Lower lobe of right lung (tissue), 2 donors: ENCODE measurements around the gene STBD1. TPM values are rescaled to one million over a fixed set of nuclear protein-coding genes. Genes with fewer than 3 reads are reported as not detected.

Experiments
- ATAC-seq, 2 donors: fragments of 200-7000 bp; cut with Tn5 transposase; one replicate each; pipeline ENCODE4 v1.9.1; 2020 to 2022; ENCODE audit warnings: mild to moderate bottlenecking in 2 of 2, moderate library complexity in 2 of 2
- DNase-seq: peaks from one replicate; pipeline ENCODE4 v3.0.0-alpha.2; 2020
- H3K27ac ChIP-seq: fragments of 200-600 bp; one replicate; pipeline ENCODE4 v1.8.0; 2022
- H3K27me3 ChIP-seq: fragments of 200-600 bp; one replicate; pipeline ENCODE4 v1.8.0; 2022; ENCODE audit warnings: low read depth
- H3K36me3 ChIP-seq: fragments of 200-600 bp; one replicate; pipeline ENCODE4 v1.8.0; 2022; ENCODE audit warnings: mild to moderate bottlenecking
- H3K4me1 ChIP-seq: fragments of 200-600 bp; one replicate; pipeline ENCODE4 v1.8.0; 2022
- H3K4me3 ChIP-seq: fragments of 200-600 bp; one replicate; pipeline ENCODE4 v1.8.0; 2022; ENCODE audit warnings: mild to moderate bottlenecking
- H3K9me3 ChIP-seq: fragments of 200-600 bp; one replicate; pipeline ENCODE4 v1.8.0; 2022
- intact Hi-C: fragments of 100-400 bp; cut with DNase I; formaldehyde crosslinking; loops from one replicate; pipeline ENCODE4 v1.11.0; 2022
- total RNA-seq: library from RNA; stranded (reverse); fragmentation: NEBNext Ultra II Directional; extraction: Animal tissue kit (Norgen Biotek cat#: 25700); gene quantifications from one replicate; pipeline ENCODE4 v1.2.1, GENCODE V29; 2021
- TF ChIP-seq, protein P1 (sequence below): fragments of 200-600 bp; IDR thresholded peaks from one replicate; pipeline ENCODE4 v1.8.0; 2022; ENCODE audit warnings: antibody characterized with exemption, mild to moderate bottlenecking
- donor health status: DM: no; HTN: yes; CAD: no; lungs with severe emphysema.

Gene STBD1
- total RNA-seq, 1 donor from 2014 or later = 5.5 TPM

DNA sequence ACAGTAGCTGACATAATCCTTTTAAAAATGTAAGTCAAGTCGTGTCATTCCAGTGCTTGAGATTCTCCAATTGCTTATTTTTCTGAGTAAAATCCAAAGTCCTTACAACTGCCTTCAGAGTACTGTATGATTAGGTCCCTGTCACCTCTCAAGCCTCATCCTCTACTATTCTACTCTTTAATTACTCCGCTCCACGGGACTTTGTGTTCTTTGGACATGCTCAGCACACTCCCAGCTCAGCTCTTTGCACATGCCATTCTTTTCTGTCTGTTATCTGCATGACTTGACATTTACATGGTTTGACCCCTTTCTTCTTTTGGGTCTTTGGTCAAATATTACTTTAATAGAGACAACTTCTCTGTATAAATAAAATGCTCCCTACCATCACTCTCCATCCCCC is 39.9 kb upstream of the STBD1 start:
- H3K27me3 ChIP-seq = no peaks in the 10 kb centered on the region
- TF ChIP-seq, protein P1, sequence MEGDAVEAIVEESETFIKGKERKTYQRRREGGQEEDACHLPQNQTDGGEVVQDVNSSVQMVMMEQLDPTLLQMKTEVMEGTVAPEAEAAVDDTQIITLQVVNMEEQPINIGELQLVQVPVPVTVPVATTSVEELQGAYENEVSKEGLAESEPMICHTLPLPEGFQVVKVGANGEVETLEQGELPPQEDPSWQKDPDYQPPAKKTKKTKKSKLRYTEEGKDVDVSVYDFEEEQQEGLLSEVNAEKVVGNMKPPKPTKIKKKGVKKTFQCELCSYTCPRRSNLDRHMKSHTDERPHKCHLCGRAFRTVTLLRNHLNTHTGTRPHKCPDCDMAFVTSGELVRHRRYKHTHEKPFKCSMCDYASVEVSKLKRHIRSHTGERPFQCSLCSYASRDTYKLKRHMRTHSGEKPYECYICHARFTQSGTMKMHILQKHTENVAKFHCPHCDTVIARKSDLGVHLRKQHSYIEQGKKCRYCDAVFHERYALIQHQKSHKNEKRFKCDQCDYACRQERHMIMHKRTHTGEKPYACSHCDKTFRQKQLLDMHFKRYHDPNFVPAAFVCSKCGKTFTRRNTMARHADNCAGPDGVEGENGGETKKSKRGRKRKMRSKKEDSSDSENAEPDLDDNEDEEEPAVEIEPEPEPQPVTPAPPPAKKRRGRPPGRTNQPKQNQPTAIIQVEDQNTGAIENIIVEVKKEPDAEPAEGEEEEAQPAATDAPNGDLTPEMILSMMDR = no peak
- no peaks in the 10 kb centered on the region for H3K9me3 ChIP-seq
- H3K4me1 ChIP-seq = no peaks in the 10 kb centered on the region
- DNase-seq = no peak
- no peak overlapping the region for H3K4me3 ChIP-seq
- no peak overlapping the region for H3K27ac ChIP-seq
- ATAC-seq = no peak
- H3K36me3 ChIP-seq = no peaks in the 10 kb centered on the region
- intact Hi-C loops = no loop called here

GRCh38 chr4:76267811-76268210 is 38.7 kb upstream of the STBD1 start:
- TF ChIP-seq, protein P1 = no peak
- H3K27ac ChIP-seq = no peak overlapping the region
- no peaks in the 10 kb centered on the region for H3K36me3 ChIP-seq
- ATAC-seq (no peak), DNase-seq (no peak)
- no peak overlapping the region for H3K4me3 ChIP-seq
- no peaks in the 10 kb centered on the region for H3K9me3 ChIP-seq
- no peaks in the 10 kb centered on the region for H3K4me1 ChIP-seq
- H3K27me3 ChIP-seq = no peaks in the 10 kb centered on the region
- intact Hi-C loops = no loop called here

- ATAC-seq (no peak), DNase-seq (no peak)
- Histone ChIP-seq H3K4me1 (no peaks in the 10 kb centered on the region), H3K9me3 (no peaks in the 10 kb centered on the region), H3K27me3 (no peaks in the 10 kb centered on the region), H3K4me3 (no peak overlapping the region), H3K27ac (no peak overlapping the region), H3K36me3 (no peaks in the 10 kb centered on the region)
- intact Hi-C loops = no loop called here
- TF ChIP-seq, protein P1 = no peak
These were observed 36.0 kb upstream of the STBD1 start for GRCh38 chr4:76270244-76271175.

DNA sequence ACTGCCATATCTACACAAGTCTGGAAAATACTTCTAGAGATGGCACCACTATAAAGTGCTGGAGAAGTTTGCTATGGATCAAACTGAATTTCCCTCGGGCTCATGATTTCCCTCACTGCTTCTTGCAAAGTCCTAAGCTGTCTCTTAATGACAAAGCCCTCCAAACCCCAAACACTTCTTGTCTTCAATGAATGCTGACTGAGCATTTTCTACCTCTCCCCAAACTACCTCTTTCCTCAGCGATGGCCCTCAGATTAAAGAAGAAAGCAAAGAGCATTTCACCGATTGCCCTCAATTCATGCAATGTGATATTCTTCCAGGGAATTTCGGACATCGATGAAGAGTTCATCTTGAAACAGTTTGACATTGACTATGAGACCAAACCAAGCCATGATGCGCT is 35.3 kb upstream of the STBD1 start:
- TF ChIP-seq, protein P1 = no peak
- ATAC-seq = no peak

GRCh38 chr4:76272073-76272472 is 34.5 kb upstream of the STBD1 start:
- Histone ChIP-seq H3K36me3 (no peaks in the 10 kb centered on the region), H3K27ac (no peak overlapping the region), H3K4me1 (no peaks in the 10 kb centered on the region), H3K9me3 (no peaks in the 10 kb centered on the region), H3K4me3 (no peak overlapping the region), H3K27me3 (no peaks in the 10 kb centered on the region)
- ATAC-seq = peak in 1 of 2 donors; percentile 43
- intact Hi-C loops = no loop called here
- no peak for DNase-seq
- TF ChIP-seq, protein P1 = no peak

More for the DNA sequence above, 35.3 kb upstream of the STBD1 start:
- Histone ChIP-seq H3K27ac (no peak overlapping the region), H3K9me3 (no peaks in the 10 kb centered on the region), H3K4me3 (no peak overlapping the region), H3K36me3 (no peaks in the 10 kb centered on the region), H3K4me1 (no peaks in the 10 kb centered on the region), H3K27me3 (no peaks in the 10 kb centered on the region)
- intact Hi-C loops = no loop called here
- DNase-seq = no peak
